CD4-positive, alpha-beta memory T cell (primary cell): ENCODE measurements around the gene MTCL1. TPM values are rescaled to one million over a fixed set of nuclear protein-coding genes. Genes with fewer than 3 reads are reported as not detected.

Experiments
- CTCF ChIA-PET: fragments of 350-600 bp; sonication (Branson Sonifier 250); formaldehyde crosslinking; loops from one replicate; lab custom pipeline; 2021; ENCODE audit warnings: inconsistent platforms; ENCODE audit not compliant: partially characterized antibody; lab: Charles Lee
- POLR2A ChIA-PET: fragments of 350-600 bp; sonication (Branson Sonifier 250); formaldehyde crosslinking; loops from one replicate; lab custom pipeline; 2021; ENCODE audit not compliant: partially characterized antibody; lab: Charles Lee
- DNase-seq, 5 donors: peaks; one replicate each; pipeline versions ENCODE4 v3.0.0 to v3.0.0-alpha.2; 2020 to 2022; ENCODE audit warnings: mixed read lengths in 1 of 5
- H3K27ac ChIP-seq: one replicate; pipeline ENCODE4 v1.7.0; 2013; ENCODE audit warnings: low read depth, low read length
- H3K27me3 ChIP-seq: 2 replicates; pipeline ENCODE4 v1.7.0; 2013; ENCODE audit warnings: mild to moderate bottlenecking, low read length, moderate library complexity; ENCODE audit not compliant: insufficient read depth
- H3K36me3 ChIP-seq: 2 replicates; pipeline ENCODE4 v1.7.0; 2013; ENCODE audit warnings: mild to moderate bottlenecking, low read length, moderate library complexity; ENCODE audit not compliant: insufficient read depth
- H3K4me1 ChIP-seq: 2 replicates; pipeline ENCODE4 v1.7.0; 2013; ENCODE audit warnings: mild to moderate bottlenecking, low read length, moderate library complexity; ENCODE audit not compliant: insufficient read depth
- H3K4me3 ChIP-seq, 2 donors: one replicate each; pipeline ENCODE4 v1.7.0; 2013; ENCODE audit warnings: low read length in 2 of 2, mild to moderate bottlenecking in 1 of 2
- H3K9me3 ChIP-seq, 2 donors: one replicate each; pipeline ENCODE4 v1.7.0; 2013; ENCODE audit warnings: low read length in 2 of 2, control low read depth in 1 of 2; ENCODE audit not compliant: control insufficient read depth in 1 of 2
- H3K27ac Mint-ChIP-seq, 7 donors: one replicate each; pipeline ENCODE4 v1.8.0; 2020 to 2021; ENCODE audit warnings: mixed read lengths in 7 of 7, mild to moderate bottlenecking in 6 of 7, inconsistent platforms in 3 of 7, moderate library complexity in 3 of 7
- H3K27me3 Mint-ChIP-seq, 2 donors: one replicate each; pipeline ENCODE4 v1.8.0; 2020 to 2021; ENCODE audit warnings: mixed read lengths in 2 of 2
- H3K36me3 Mint-ChIP-seq, 2 donors: one replicate each; pipeline ENCODE4 v1.8.0; 2020 to 2021; ENCODE audit warnings: mixed read lengths in 2 of 2, inconsistent platforms in 1 of 2, mild to moderate bottlenecking in 1 of 2
- H3K4me1 Mint-ChIP-seq, 4 donors: one replicate each; pipeline ENCODE4 v1.8.0; 2020 to 2021; ENCODE audit warnings: mixed read lengths in 4 of 4, mild to moderate bottlenecking in 1 of 4
- H3K4me3 Mint-ChIP-seq, 8 donors: one replicate each; pipeline ENCODE4 v1.8.0; 2020 to 2021; ENCODE audit warnings: mixed read lengths in 8 of 8, mild to moderate bottlenecking in 7 of 8, moderate library complexity in 6 of 8, inconsistent platforms in 3 of 8
- H3K9me3 Mint-ChIP-seq, 8 donors: one replicate each; pipeline ENCODE4 v1.8.0; 2020 to 2021; ENCODE audit warnings: mixed read lengths in 8 of 8, mild to moderate bottlenecking in 5 of 8, inconsistent platforms in 3 of 8, moderate library complexity in 1 of 8
- intact Hi-C: fragments of 100-400 bp; cut with micrococcal nuclease; formaldehyde crosslinking; loops from one replicate; pipeline ENCODE4 v1.15.1; 2023
- polyA plus RNA-seq, 2 donors: library from polyadenylated mRNA; unstranded; fragments of 300-500 nt; fragmentation: Illumina TruSeq; gene quantifications; one replicate each; pipeline ENCODE4 v1.2.3, GENCODE V29; 2021
- total RNA-seq, 2 experiments: library from RNA; stranded (reverse); gene quantifications; one replicate each; pipeline ENCODE4 v1.2.3, GENCODE V29; 2021

Gene MTCL1
- total and polyA plus RNA-seq, 4 experiments from 2014 or later, result 0.29 to 0.36 TPM; not detected in 2

DNA sequence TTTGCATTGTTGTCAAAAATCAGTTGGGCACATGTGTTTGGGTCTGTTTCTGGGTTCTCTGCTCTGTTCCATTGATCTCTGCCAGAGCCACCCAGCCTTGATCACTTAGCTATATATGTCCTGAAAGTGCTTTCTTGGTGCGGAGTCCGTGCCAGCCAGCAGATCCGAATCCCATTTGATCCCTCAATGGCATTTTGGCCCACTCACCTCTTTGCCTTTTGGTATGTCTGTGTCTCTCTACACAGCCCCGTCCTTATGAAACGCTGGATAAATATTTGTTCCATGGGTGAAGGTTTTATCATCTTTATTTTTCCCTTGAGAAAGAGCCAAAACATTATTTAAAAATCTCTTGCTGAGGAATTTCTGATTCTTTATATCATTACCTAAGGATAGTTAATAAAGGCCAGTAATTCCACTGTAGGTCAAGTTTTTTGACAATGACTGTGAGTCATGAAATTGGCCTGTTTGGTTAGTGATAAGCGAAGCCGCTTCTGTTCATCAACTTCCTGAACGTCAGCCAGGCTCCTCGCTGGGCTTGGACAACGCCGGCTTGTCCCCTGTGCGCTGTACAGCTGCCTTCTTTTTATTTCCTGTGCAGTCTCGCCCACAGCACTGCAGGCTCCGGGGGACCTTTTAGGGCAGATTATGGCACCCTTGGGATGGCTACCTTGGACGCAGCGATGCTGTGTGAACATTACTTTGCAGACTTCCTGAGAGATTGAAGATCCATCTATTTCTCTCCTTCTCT lies 24.9 kb downstream of the MTCL1 start:
- no peak overlapping the region for H3K4me3 ChIP-seq
- H3K4me3 Mint-ChIP-seq, result no peak overlapping the region
- H3K36me3 ChIP-seq, result no peaks in the 10 kb centered on the region
- ChIA-PET POLR2A (no interaction called here), CTCF (interaction anchor here (1.1 to 1.2 kb wide), 2 partner anchors 12 to 23 kb away, joined by 3 read pairs; no protein-coding TSS in a partner anchor)
- no peaks in the 10 kb centered on the region for H3K9me3 ChIP-seq
- peaks cover 0 to 5% (median 3%) of the 10 kb centered on the region in 4 donors for H3K4me1 Mint-ChIP-seq
- no peak for DNase-seq
- intact Hi-C loops, result no loop called here
- no peak overlapping the region for H3K27ac Mint-ChIP-seq
- no peaks in the 10 kb centered on the region for H3K9me3 Mint-ChIP-seq
- peaks cover under 1 to 8% of the 10 kb centered on the region in 2 donors for H3K27me3 Mint-ChIP-seq
- no peaks in the 10 kb centered on the region for H3K4me1 ChIP-seq
- no peaks in the 10 kb centered on the region for H3K27me3 ChIP-seq
- H3K36me3 Mint-ChIP-seq, result no peaks in the 10 kb centered on the region
- H3K27ac ChIP-seq, result no peak overlapping the region

DNA sequence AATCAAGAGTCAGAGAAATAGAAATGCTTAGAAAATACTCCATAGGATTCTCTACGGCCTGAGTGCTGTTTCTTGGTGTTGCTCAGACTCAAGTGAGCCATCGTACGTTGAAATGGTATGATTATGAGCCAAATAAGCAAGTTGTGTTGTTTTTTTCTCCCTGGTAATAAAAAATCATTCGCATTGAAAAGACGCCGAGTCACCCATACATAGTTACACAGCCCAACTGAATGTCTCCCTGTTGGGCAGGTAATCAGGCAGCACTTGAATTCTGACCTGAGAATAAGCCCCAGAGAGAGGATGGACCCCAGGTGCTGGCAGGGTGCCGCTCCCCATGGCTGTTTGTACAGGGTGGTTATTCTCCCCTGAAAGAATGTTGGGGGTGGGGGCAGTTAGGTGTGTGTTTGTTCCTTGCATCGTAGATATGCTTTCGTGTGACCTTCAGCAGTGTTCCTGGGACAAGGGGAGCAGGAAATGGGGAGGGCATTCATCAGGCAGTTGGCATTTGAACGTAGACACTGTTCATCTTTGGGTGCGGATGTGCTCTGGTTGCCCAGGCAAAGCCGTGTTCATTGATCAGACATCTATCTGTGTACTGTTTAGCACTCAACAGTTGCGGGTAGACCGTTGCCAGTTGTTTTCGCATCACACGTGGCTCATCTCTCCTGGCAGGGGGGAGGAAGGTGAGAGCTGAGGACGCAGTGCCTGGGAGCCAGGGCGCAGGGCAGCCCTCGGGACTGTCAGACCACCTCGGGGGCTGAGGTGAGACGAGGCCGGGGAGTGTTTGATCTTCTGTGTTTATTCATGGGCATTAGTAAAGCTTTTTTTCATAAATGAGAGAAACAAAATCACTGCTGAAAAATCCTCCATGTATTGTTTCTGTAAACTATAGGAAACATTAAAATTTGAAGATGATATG lies 27.3 kb downstream of the MTCL1 start:
- no peak overlapping the region for H3K4me3 Mint-ChIP-seq

GRCh38 chr18:8734496-8734895 lies 29.1 kb downstream of the MTCL1 start:
- Mint-ChIP-seq H3K27me3 (peaks cover 5 to 11% of the 10 kb centered on the region in 2 donors), H3K36me3 (no peaks in the 10 kb centered on the region), H3K4me3 (no peak overlapping the region), H3K9me3 (no peaks in the 10 kb centered on the region), H3K4me1 (no peaks in the 10 kb centered on the region), H3K27ac (no peak overlapping the region)
- no peaks in the 10 kb centered on the region for H3K4me1 ChIP-seq
- H3K9me3 ChIP-seq, result no peaks in the 10 kb centered on the region
- H3K4me3 ChIP-seq, result no peak overlapping the region
- no peaks in the 10 kb centered on the region for H3K27me3 ChIP-seq
- POLR2A ChIA-PET, result no interaction called here
- H3K36me3 ChIP-seq, result no peaks in the 10 kb centered on the region
- no peak overlapping the region for H3K27ac ChIP-seq
- DNase-seq, result no peak
- intact Hi-C loops, result no loop called here
- CTCF ChIA-PET, result no interaction called here

More for the DNA sequence above, 27.3 kb downstream of the MTCL1 start:
- POLR2A ChIA-PET, result no interaction called here
- peaks cover 0 to 5% (median 2%) of the 10 kb centered on the region in 4 donors for H3K4me1 Mint-ChIP-seq
- H3K36me3 Mint-ChIP-seq, result no peaks in the 10 kb centered on the region
- CTCF ChIA-PET, result no interaction called here
- H3K9me3 Mint-ChIP-seq, result no peaks in the 10 kb centered on the region
- Histone ChIP-seq H3K4me1 (no peaks in the 10 kb centered on the region), H3K4me3 (no peak overlapping the region), H3K9me3 (no peaks in the 10 kb centered on the region), H3K27ac (no peak overlapping the region), H3K27me3 (no peaks in the 10 kb centered on the region), H3K36me3 (no peaks in the 10 kb centered on the region)
- H3K27me3 Mint-ChIP-seq, result peaks cover 5 to 11% of the 10 kb centered on the region in 2 donors
- no peak for DNase-seq
- intact Hi-C loops, result no loop called here
- H3K27ac Mint-ChIP-seq, result no peak overlapping the region

DNA sequence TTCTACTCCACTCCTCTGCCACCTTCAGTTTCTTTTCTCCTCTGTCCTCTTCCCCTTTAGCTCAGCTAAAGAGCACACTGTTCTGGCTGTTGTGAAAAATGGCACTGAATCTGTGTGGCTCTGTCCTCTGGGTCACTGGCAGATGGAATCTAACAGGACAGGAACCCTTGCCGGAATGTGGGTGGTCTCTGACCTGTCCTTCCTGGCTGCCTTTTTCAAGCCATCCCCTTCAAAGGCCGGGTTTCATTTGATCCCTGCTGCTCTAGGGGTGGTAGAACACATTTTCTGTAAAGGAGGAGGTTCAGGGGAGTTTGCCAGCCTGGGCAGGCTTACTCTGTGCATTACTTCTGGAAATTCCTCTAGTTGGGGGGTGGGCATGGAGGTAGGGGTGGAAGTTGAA lies 29.9 kb downstream of the MTCL1 start:
- Mint-ChIP-seq H3K9me3 (peaks cover 0 to 3% (median 0%) of the 10 kb centered on the region in 8 donors), H3K4me3 (no peak overlapping the region), H3K27me3 (peaks cover 5 to 11% of the 10 kb centered on the region in 2 donors), H3K4me1 (no peaks in the 10 kb centered on the region), H3K27ac (no peak overlapping the region), H3K36me3 (no peaks in the 10 kb centered on the region)
- intact Hi-C loops, result no loop called here
- Histone ChIP-seq H3K36me3 (no peaks in the 10 kb centered on the region), H3K9me3 (no peaks in the 10 kb centered on the region), H3K4me1 (no peaks in the 10 kb centered on the region), H3K4me3 (no peak overlapping the region), H3K27me3 (no peaks in the 10 kb centered on the region), H3K27ac (no peak overlapping the region)
- DNase-seq, result no peak
- CTCF ChIA-PET, result interaction anchor here (1.3 kb wide), 1 partner anchor 40 kb away, joined by 3 read pairs; no protein-coding TSS in a partner anchor
- POLR2A ChIA-PET, result no interaction called here

GRCh38 chr18:8741117-8741516 lies 35.8 kb downstream of the MTCL1 start:
- peaks cover 0 to 2% of the 10 kb centered on the region in 2 donors for H3K27me3 Mint-ChIP-seq
- Histone ChIP-seq H3K27ac (no peak overlapping the region), H3K4me3 (no peak overlapping the region), H3K36me3 (no peaks in the 10 kb centered on the region), H3K27me3 (no peaks in the 10 kb centered on the region), H3K4me1 (peaks cover 45% of the 10 kb centered on the region), H3K9me3 (no peaks in the 10 kb centered on the region)
- ChIA-PET CTCF (interaction anchor here (1.0 kb wide), 1 partner anchor 44 kb away, joined by 4 read pairs; no protein-coding TSS in a partner anchor), POLR2A (no interaction called here)
- H3K4me1 Mint-ChIP-seq, result peaks cover 34 to 49% (median 40%) of the 10 kb centered on the region in 4 donors
- H3K9me3 Mint-ChIP-seq, result peaks cover 0 to 28% (median 18%) of the 10 kb centered on the region in 8 donors
- H3K36me3 Mint-ChIP-seq, result peaks cover 3 to 4% of the 10 kb centered on the region in 2 donors
- no peak for DNase-seq
- H3K4me3 Mint-ChIP-seq, result peak overlapping the region in 1 of 8 donors; percentile 38
- intact Hi-C loops, result no loop called here
- H3K27ac Mint-ChIP-seq, result peak overlapping the region in 1 of 7 donors; percentile 43

GRCh38 chr18:8741532-8741931 lies 36.2 kb downstream of the MTCL1 start:
- Histone ChIP-seq H3K27ac (no peak overlapping the region), H3K27me3 (no peaks in the 10 kb centered on the region), H3K36me3 (no peaks in the 10 kb centered on the region), H3K9me3 (no peaks in the 10 kb centered on the region), H3K4me1 (peaks cover 46% of the 10 kb centered on the region), H3K4me3 (peak overlapping the region in 1 of 2 donors; percentile 11)
- no peak for DNase-seq
- ChIA-PET CTCF (interaction anchor here (1.1 kb wide), 1 partner anchor 12 kb away, joined by 3 read pairs; no protein-coding TSS in a partner anchor), POLR2A (no interaction called here)
- Mint-ChIP-seq H3K4me3 (peak overlapping the region in 1 of 8 donors; percentile 38), H3K36me3 (peaks cover 3 to 4% of the 10 kb centered on the region in 2 donors), H3K27ac (peak overlapping the region in 2 of 7 donors; percentile 42 to 43), H3K9me3 (peaks cover 0 to 28% (median 18%) of the 10 kb centered on the region in 8 donors), H3K27me3 (peaks cover 0 to 2% of the 10 kb centered on the region in 2 donors), H3K4me1 (peaks cover 34 to 50% (median 41%) of the 10 kb centered on the region in 4 donors)
- intact Hi-C loops, result no loop called here
